IPS-20b (cell line): ENCODE measurements around the gene ZNF18.

ENCODE experiments used
- H3K27ac ChIP-seq: one replicate; pipeline ENCODE4 v1.5.1; 2013; ENCODE audit warnings: low read length
- H3K27me3 ChIP-seq: 2 replicates; pipeline ENCODE4 v1.6.1; 2013; ENCODE audit warnings: mild to moderate bottlenecking, low read length, inconsistent platforms; ENCODE audit not compliant: insufficient read depth
- H3K36me3 ChIP-seq: 2 replicates; pipeline ENCODE4 v1.6.1; 2013; ENCODE audit warnings: low read depth, mild to moderate bottlenecking, inconsistent platforms, low read length, moderate library complexity; ENCODE audit not compliant: insufficient read depth
- H3K4me1 ChIP-seq: 2 replicates; pipeline ENCODE4 v1.6.1; 2013; ENCODE audit warnings: mild to moderate bottlenecking, control low read depth, inconsistent platforms, low read length, moderate library complexity; ENCODE audit not compliant: insufficient read depth
- H3K4me3 ChIP-seq: 2 replicates; pipeline ENCODE4 v1.5.1; 2013; ENCODE audit warnings: mild to moderate bottlenecking, low read length, inconsistent platforms
- H3K9ac ChIP-seq: 2 replicates; pipeline ENCODE4 v1.6.1; 2013; ENCODE audit warnings: low read depth, mild to moderate bottlenecking, inconsistent platforms, low read length, moderate library complexity
- H3K9me3 ChIP-seq: 2 replicates; pipeline ENCODE4 v1.6.1; 2013; ENCODE audit warnings: mild to moderate bottlenecking, low read depth, low read length, inconsistent platforms; ENCODE audit not compliant: insufficient read depth

Gene ZNF18

GRCh38 chr17:12022310-12022709 is 25.0 kb upstream of the ZNF18 start:
- no peaks in the 10 kb centered on the region for H3K36me3 ChIP-seq
- H3K27ac ChIP-seq, result no peak overlapping the region
- peaks cover 11% of the 10 kb centered on the region for H3K4me1 ChIP-seq
- peaks cover 13% of the 10 kb centered on the region for H3K27me3 ChIP-seq
- no peak overlapping the region for H3K9ac ChIP-seq
- no peaks in the 10 kb centered on the region for H3K9me3 ChIP-seq
- peak overlapping the region; percentile 83 for H3K4me3 ChIP-seq

GRCh38 chr17:12021623-12022140 is 24.4 kb upstream of the ZNF18 start:
- Histone ChIP-seq H3K4me1 (peaks cover 11% of the 10 kb centered on the region), H3K4me3 (peak overlapping the region; percentile 83), H3K27me3 (peaks cover 13% of the 10 kb centered on the region), H3K9ac (peak overlapping the region; percentile 76; the same call in 1 of the 2 replicates), H3K27ac (no peak overlapping the region), H3K36me3 (no peaks in the 10 kb centered on the region), H3K9me3 (no peaks in the 10 kb centered on the region)

DNA sequence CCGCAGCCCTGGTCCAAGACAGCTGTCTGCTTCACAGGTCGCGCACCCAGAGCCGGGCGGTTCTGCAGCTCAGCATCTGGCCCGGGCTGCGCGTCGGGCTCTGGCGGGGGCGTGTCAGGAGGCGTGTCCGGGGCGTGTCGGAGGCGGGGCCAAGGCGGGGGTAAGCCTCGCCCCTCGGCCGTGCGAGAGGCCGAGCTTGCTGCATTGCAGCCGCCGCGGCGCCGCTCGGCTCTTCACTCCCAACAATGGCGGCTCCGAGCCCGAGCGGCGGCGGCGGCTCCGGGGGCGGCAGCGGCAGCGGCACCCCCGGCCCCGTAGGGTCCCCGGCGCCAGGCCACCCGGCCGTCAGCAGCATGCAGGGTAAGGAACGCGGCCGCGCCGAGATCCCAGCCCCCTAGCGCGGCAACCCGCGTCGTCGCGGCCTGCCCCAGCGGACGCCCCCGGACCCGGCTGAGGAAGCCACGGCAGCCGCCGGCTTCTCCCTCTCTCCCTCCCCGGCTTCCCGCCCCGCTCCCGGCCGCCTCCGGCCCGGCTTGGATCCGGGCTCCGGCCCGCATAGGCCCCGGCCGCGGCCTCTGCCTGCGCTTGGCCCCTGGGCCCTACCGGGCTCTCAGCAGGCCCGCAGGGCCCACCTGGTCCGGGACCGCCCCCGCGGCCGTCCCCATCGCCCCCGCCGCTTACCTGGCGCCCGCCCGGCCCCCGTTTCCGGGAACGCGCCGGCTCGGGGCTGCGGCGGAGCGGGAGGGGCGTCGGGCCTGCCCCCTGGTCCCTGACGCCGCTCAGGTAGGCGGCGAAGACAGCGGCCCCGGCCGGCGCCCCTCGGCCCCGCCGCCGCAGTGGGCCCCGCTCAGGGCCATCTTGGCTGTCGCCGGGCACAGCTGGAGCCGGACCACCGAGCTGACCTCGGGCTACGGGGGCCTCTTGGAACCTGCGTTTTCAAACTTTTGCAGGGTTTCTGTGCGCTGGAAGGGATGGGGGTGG is 23.7 kb upstream of the ZNF18 start, which contains the start of gene MAP2K4:
TSS of gene MAP2K4 (plus strand) at position 236 of the 981 bp plus-strand sequence. CDS start at position 246, 10 bp downstream.
- Histone ChIP-seq H3K27me3 (peaks cover 13% of the 10 kb centered on the region), H3K36me3 (no peaks in the 10 kb centered on the region), H3K27ac (no peak within 1 kb of the TSS), H3K4me3 (peak within 1 kb of the TSS; percentile 83), H3K4me1 (peaks cover 11% of the 10 kb centered on the region), H3K9me3 (no peaks in the 10 kb centered on the region), H3K9ac (peak within 1 kb of the TSS; percentile 76)

GRCh38 chr17:12007466-12007865 is 10.2 kb upstream of the ZNF18 start:
- Histone ChIP-seq H3K9ac (no peak overlapping the region), H3K27me3 (no peaks in the 10 kb centered on the region), H3K36me3 (no peaks in the 10 kb centered on the region), H3K27ac (no peak overlapping the region), H3K9me3 (no peaks in the 10 kb centered on the region), H3K4me1 (0 out of 2 replicates have a peak, but pooled peaks cover 2% of the 10 kb centered on the region), H3K4me3 (no peak overlapping the region)

- Histone ChIP-seq H3K9me3 (no peaks in the 10 kb centered on the region), H3K4me1 (0 out of 2 replicates have a peak, but pooled peaks cover 2% of the 10 kb centered on the region), H3K9ac (no peak overlapping the region), H3K27ac (no peak overlapping the region), H3K27me3 (no peaks in the 10 kb centered on the region), H3K4me3 (no peak overlapping the region), H3K36me3 (no peaks in the 10 kb centered on the region)
These were observed 2.4 kb upstream of the ZNF18 start for GRCh38 chr17:11999696-12000095.

GRCh38 chr17:11997972-11998233 is 628 bp upstream of the ZNF18 start:
- Histone ChIP-seq H3K36me3 (no peaks in the 10 kb centered on the region), H3K27ac (peak overlapping the region; percentile 58), H3K27me3 (no peaks in the 10 kb centered on the region), H3K9ac (peak overlapping the region; percentile 83), H3K9me3 (no peaks in the 10 kb centered on the region), H3K4me1 (0 out of 2 replicates have a peak, but pooled peaks cover 2% of the 10 kb centered on the region), H3K4me3 (peak overlapping the region; percentile 73)

GRCh38 chr17:11996722-11997146 is 541 bp downstream of the ZNF18 start:
- Histone ChIP-seq H3K9ac (peak overlapping the region; percentile 72), H3K27ac (no peak overlapping the region), H3K36me3 (peaks cover 11% of the 10 kb centered on the region; the same call in 1 of the 2 replicates), H3K27me3 (no peaks in the 10 kb centered on the region), H3K4me1 (peaks cover 5% of the 10 kb centered on the region), H3K4me3 (peak overlapping the region; percentile 73), H3K9me3 (no peaks in the 10 kb centered on the region)

DNA sequence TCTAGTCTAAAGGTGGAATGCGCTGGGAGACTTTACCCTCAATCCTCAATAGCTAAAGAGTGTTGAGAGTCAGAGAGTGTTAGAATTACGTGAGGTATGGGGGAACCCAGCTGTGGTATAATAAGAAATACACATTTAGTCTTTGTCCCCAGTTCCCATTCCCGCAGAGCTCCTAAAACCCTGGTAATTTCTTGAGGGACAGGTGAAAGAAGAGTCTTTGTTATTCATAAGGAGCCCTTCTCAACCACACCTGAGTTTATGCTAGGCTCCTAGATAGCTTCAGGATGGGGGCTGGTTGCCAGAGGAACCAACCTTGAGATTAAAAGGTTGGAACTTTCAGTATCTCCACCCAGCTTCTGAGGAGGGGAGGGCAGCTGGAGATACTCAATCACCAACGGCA is 5.8 kb downstream of the ZNF18 start:
- Histone ChIP-seq H3K9me3 (no peaks in the 10 kb centered on the region), H3K36me3 (peaks cover 28% of the 10 kb centered on the region), H3K27ac (no peak overlapping the region), H3K4me3 (peak overlapping the region; percentile 34; the same call in 1 of the 2 replicates), H3K9ac (no peak overlapping the region), H3K27me3 (no peaks in the 10 kb centered on the region), H3K4me1 (peaks cover 24% of the 10 kb centered on the region)

DNA sequence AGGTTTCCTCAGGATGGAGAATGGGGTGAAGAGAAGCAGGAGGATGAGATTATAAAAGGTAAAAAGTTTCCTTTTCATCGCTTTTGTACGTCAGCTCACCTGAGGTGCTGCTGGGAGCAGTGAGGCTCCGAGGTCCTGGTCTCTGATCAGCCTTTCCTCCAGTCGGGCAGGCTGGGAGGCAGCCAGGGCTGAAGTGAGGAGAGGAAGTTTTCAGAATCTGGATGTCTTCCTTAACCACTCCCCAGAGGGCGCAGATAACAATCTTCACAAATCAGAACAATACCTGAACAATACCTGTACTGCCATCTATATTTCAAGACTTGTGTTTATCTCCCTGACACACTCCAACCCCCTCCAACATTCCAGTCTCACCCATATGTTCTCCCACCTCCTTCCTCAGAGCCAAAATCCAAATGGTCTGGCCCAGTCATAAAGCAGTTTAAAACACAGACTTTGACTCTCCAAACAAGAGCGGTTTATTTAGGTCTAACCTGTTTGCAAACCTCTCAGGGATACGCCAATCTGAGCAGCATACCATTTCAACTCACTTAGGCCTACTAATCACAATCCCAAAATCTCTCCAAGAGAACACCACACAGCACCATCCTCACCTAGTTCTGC is 6.8 kb downstream of the ZNF18 start:
- H3K36me3 ChIP-seq, result peaks cover 31% of the 10 kb centered on the region
- H3K27me3 ChIP-seq, result no peaks in the 10 kb centered on the region
- H3K9ac ChIP-seq, result no peak overlapping the region
- no peaks in the 10 kb centered on the region for H3K9me3 ChIP-seq
- no peak overlapping the region for H3K4me3 ChIP-seq
- H3K27ac ChIP-seq, result no peak overlapping the region
- peaks cover 24% of the 10 kb centered on the region for H3K4me1 ChIP-seq

GRCh38 chr17:11986942-11987329 is 10.3 kb downstream of the ZNF18 start:
- Histone ChIP-seq H3K4me1 (peaks cover 24% of the 10 kb centered on the region), H3K9me3 (no peaks in the 10 kb centered on the region), H3K36me3 (peaks cover 45% of the 10 kb centered on the region), H3K4me3 (no peak overlapping the region), H3K27ac (no peak overlapping the region), H3K9ac (0 out of 2 replicates have a peak overlapping the region, but pooled peaks have one; percentile 22), H3K27me3 (no peaks in the 10 kb centered on the region)

GRCh38 chr17:11986179-11986941 is 10.9 kb downstream of the ZNF18 start:
- Histone ChIP-seq H3K4me3 (no peak overlapping the region), H3K9ac (no peak overlapping the region), H3K36me3 (peaks cover 41% of the 10 kb centered on the region), H3K9me3 (no peaks in the 10 kb centered on the region), H3K4me1 (peaks cover 18% of the 10 kb centered on the region), H3K27ac (no peak overlapping the region), H3K27me3 (no peaks in the 10 kb centered on the region)
